ENCODE measurements around the gene CLDN22. TPM values are rescaled to one million over a fixed set of nuclear protein-coding genes. Genes with fewer than 3 reads are reported as not detected.

CLDN22 gene
- total and polyA plus RNA-seq, 4 donors, result 0.09 to 0.49 (median 0.11) TPM; not detected in 1

DNA sequence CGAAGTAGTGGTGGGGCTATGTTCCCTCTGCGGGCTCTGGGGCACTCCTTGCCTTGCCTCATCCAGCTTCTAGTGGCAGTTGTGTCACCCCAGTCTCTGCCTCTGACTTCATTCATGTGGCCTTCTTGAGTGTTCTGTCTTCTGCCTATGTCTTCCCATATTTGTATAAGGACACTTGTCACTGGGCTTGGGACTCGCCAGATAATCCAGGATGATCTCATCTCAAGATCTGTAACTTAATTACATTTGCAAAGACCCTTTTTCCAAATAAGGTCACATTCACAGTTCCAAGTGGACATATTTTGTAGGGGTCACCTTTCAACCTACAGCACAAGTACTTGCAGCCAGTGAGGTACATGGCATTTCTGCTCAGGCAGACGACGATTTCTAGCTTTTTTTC, 32.5 kb upstream of the CLDN22 start:
- Histone ChIP-seq H3K9ac (ENCODE audit: insufficient read depth in 1 of 2, low read length in 2 of 2) (no peak overlapping the region), H3K36me3 (ENCODE audit: control insufficient read depth in 4 of 4, insufficient read depth in 4 of 4, low read length in 4 of 4) (no peaks in the 10 kb centered on the region), H3K4me1 (ENCODE audit: control insufficient read depth in 5 of 5, insufficient read depth in 5 of 5, low read length in 5 of 5) (peaks cover 0 to 4% (median 0%) of the 10 kb centered on the region in 5 donors), H3K27me3 (ENCODE audit: control insufficient read depth in 3 of 3, insufficient read depth in 3 of 3, low read length in 2 of 3) (no peaks in the 10 kb centered on the region), H3K9me3 (ENCODE audit: control insufficient read depth in 4 of 4, insufficient read depth in 3 of 4, low read length in 3 of 4) (peaks cover 0 to 1% (median 0%) of the 10 kb centered on the region in 4 donors), H3K4me3 (no peak overlapping the region), H3K27ac (ENCODE audit: low read depth in 1 of 2, low read length in 1 of 2) (no peak overlapping the region)
- TF ChIP-seq CTCF (IDR thresholded peaks at IDR 0.05; ENCODE audit: control extremely low read depth, extremely low read depth), result no peak
- WGBS, 2 donors, result 85 to 91% methylated on average over 5 of the region's 5 CpGs
- DNase-seq, result no peak
- no peak for ATAC-seq (ENCODE audit: insufficient read depth, low FRiP score)

GRCh38 chr4:183350317-183351071, 30.4 kb upstream of the CLDN22 start:
- DNase-seq (no peak), ATAC-seq (ENCODE audit: insufficient read depth, low FRiP score) (no peak)
- peaks cover 0 to 1% (median 0%) of the 10 kb centered on the region in 4 donors for H3K9me3 ChIP-seq (ENCODE audit: control insufficient read depth in 4 of 4, insufficient read depth in 3 of 4, low read length in 3 of 4)
- H3K4me3 ChIP-seq, result no peak overlapping the region
- TF ChIP-seq CTCF (IDR thresholded peaks at IDR 0.05; ENCODE audit: control extremely low read depth, extremely low read depth), result no peak
- peaks cover 0 to 4% (median 0%) of the 10 kb centered on the region in 5 donors for H3K4me1 ChIP-seq (ENCODE audit: control insufficient read depth in 5 of 5, insufficient read depth in 5 of 5, low read length in 5 of 5)
- no peaks in the 10 kb centered on the region for H3K36me3 ChIP-seq (ENCODE audit: control insufficient read depth in 4 of 4, insufficient read depth in 4 of 4, low read length in 4 of 4)
- no peak overlapping the region for H3K9ac ChIP-seq (ENCODE audit: insufficient read depth in 1 of 2, low read length in 2 of 2)
- H3K27ac ChIP-seq (ENCODE audit: low read depth in 1 of 2, low read length in 1 of 2), result no peak overlapping the region
- WGBS, 2 donors, result 82 to 95% methylated on average over 17 of the region's 17 CpGs
- no peaks in the 10 kb centered on the region for H3K27me3 ChIP-seq (ENCODE audit: control insufficient read depth in 3 of 3, insufficient read depth in 3 of 3, low read length in 2 of 3)

- H3K27me3 ChIP-seq (ENCODE audit: control insufficient read depth in 3 of 3, insufficient read depth in 3 of 3, low read length in 2 of 3), result no peaks in the 10 kb centered on the region
- ATAC-seq (ENCODE audit: insufficient read depth, low FRiP score) (no peak), DNase-seq (no peak)
- no peak for TF ChIP-seq CTCF (IDR thresholded peaks at IDR 0.05; ENCODE audit: control extremely low read depth, extremely low read depth)
- 91 to 92% methylated on average over 9 of the region's 9 CpGs for WGBS, 2 donors
- H3K36me3 ChIP-seq (ENCODE audit: control insufficient read depth in 4 of 4, insufficient read depth in 4 of 4, low read length in 4 of 4), result no peaks in the 10 kb centered on the region
- no peak overlapping the region for H3K27ac ChIP-seq (ENCODE audit: low read depth in 1 of 2, low read length in 1 of 2)
- H3K4me3 ChIP-seq, result no peak overlapping the region
- no peak overlapping the region for H3K9ac ChIP-seq (ENCODE audit: insufficient read depth in 1 of 2, low read length in 2 of 2)
- peaks cover 0 to 1% (median 0%) of the 10 kb centered on the region in 4 donors for H3K9me3 ChIP-seq (ENCODE audit: control insufficient read depth in 4 of 4, insufficient read depth in 3 of 4, low read length in 3 of 4)
- H3K4me1 ChIP-seq (ENCODE audit: control insufficient read depth in 5 of 5, insufficient read depth in 5 of 5, low read length in 5 of 5), result peaks cover 0 to 4% (median 0%) of the 10 kb centered on the region in 5 donors
Measured at GRCh38 chr4:183349673-183350072, 29.6 kb upstream of the CLDN22 start.

All from lung (tissue), 12 donors.